ENCODE measurements around the gene KRTAP19-1.

DNA sequence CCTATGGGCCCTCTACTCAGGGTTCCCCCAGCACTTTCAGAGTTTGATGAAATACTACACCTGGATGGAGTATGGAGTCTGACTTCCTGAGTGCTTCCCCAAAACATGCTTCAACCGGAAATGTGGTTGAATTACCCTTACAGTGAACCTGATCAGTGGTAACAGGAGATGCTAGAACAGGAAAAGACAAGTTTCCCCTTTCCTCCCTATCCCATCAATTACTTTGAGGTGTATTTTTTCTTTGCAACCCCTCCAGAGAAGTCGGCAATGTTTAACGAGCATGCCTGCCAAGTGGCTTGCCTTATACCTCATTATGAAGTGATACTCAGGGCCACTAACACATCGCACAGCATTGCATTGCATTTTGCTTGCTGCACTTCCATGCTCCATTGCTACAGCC lies 33.1 kb downstream of the KRTAP19-1 start:
- TF ChIP-seq POLR2AphosphoS5 (IDR thresholded peaks at IDR 0.05; ENCODE audit: low read depth, low read length) = no peak
- no peak for TF ChIP-seq TAF1 (IDR thresholded peaks at IDR 0.05; ENCODE audit: borderline replicate concordance, low read depth, low read length)
- no peak for TF ChIP-seq POLR2A (IDR thresholded peaks at IDR 0.05; ENCODE audit: low read depth, low read length)
